GM19193 (cell line): ENCODE results near the gene TMTC2.

ENCODE experiments used
- POLR2A ChIP-seq: IDR thresholded peaks from 4 replicates; pipeline ENCODE4 v1.6.1; 2011; ENCODE audit not compliant: insufficient read depth, insufficient read length; ENCODE audit errors: extremely low read depth

TMTC2 gene

GRCh38 chr12:82948491-82948890, 261.8 kb downstream of the TMTC2 start:
- TF ChIP-seq POLR2A = no peak

- TF ChIP-seq POLR2A = no peak
These were observed 263.6 kb downstream of the TMTC2 start for GRCh38 chr12:82950356-82950755.

GRCh38 chr12:82952946-82953345, 266.2 kb downstream of the TMTC2 start:
- no peak for TF ChIP-seq POLR2A

GRCh38 chr12:82953397-82953796, 266.7 kb downstream of the TMTC2 start:
- no peak for TF ChIP-seq POLR2A

- TF ChIP-seq POLR2A = no peak
These were observed 267.4 kb downstream of the TMTC2 start for GRCh38 chr12:82954064-82954463.

- TF ChIP-seq POLR2A = no peak
These were observed 267.9 kb downstream of the TMTC2 start for GRCh38 chr12:82954572-82954971.

- TF ChIP-seq POLR2A = no peak
These were observed 268.3 kb downstream of the TMTC2 start for GRCh38 chr12:82955043-82955442.

GRCh38 chr12:82958966-82959365, 272.3 kb downstream of the TMTC2 start:
- no peak for TF ChIP-seq POLR2A

GRCh38 chr12:82959821-82960220, 273.1 kb downstream of the TMTC2 start:
- no peak for TF ChIP-seq POLR2A

- TF ChIP-seq POLR2A = no peak
These were observed 275.1 kb downstream of the TMTC2 start for GRCh38 chr12:82961835-82962234.

GRCh38 chr12:82963956-82964355, 277.2 kb downstream of the TMTC2 start:
- TF ChIP-seq POLR2A = no peak

GRCh38 chr12:82964446-82964845, 277.7 kb downstream of the TMTC2 start:
- no peak for TF ChIP-seq POLR2A

- TF ChIP-seq POLR2A = no peak
These were observed 279.4 kb downstream of the TMTC2 start for GRCh38 chr12:82966001-82966559.

GRCh38 chr12:82968631-82969367, 282.1 kb downstream of the TMTC2 start:
- no peak for TF ChIP-seq POLR2A

- no peak for TF ChIP-seq POLR2A
These were observed 283.9 kb downstream of the TMTC2 start for GRCh38 chr12:82970614-82971013.

GRCh38 chr12:82971584-82971983, 284.9 kb downstream of the TMTC2 start:
- TF ChIP-seq POLR2A = no peak
